Hindlimb muscle (tissue), 1 donor: Measurements from ENCODE around the gene ALDH18A1. TPM values are rescaled to one million over a fixed set of nuclear protein-coding genes. Genes with fewer than 3 reads are reported as not detected.
"Not testable (repeated sequence)": the region's sequence is repeated elsewhere in the genome, so short reads cannot be mapped to it uniquely, and the experiment has no call there.

Source experiments
- DNase-seq: peaks from one replicate; pipeline ENCODE4 v3.0.0-alpha.2; 2013
- polyA plus RNA-seq: library from polyadenylated mRNA; unstranded; fragments of 120-200 nt; gene quantifications from one replicate; pipeline ENCODE4 v1.2.1, GENCODE V29; 2013; ENCODE audit not compliant: insufficient read length

Gene ALDH18A1
- polyA plus RNA-seq, 1 donor: 31.3 TPM

GRCh38 chr10:95648138-95648537, 8.4 kb downstream of the ALDH18A1 start:
- no peak for DNase-seq

GRCh38 chr10:95646160-95646559, 10.4 kb downstream of the ALDH18A1 start:
- DNase-seq: no peak

- DNase-seq: no peak
Measured at GRCh38 chr10:95644901-95645300, 11.6 kb downstream of the ALDH18A1 start.

GRCh38 chr10:95640891-95641315, 15.6 kb downstream of the ALDH18A1 start:
- DNase-seq: no peak

- DNase-seq: no peak
Measured at GRCh38 chr10:95637911-95638310, 18.6 kb downstream of the ALDH18A1 start.

GRCh38 chr10:95637140-95637539, 19.4 kb downstream of the ALDH18A1 start:
- no peak for DNase-seq

- DNase-seq: no peak
Measured at GRCh38 chr10:95635319-95635733, 21.2 kb downstream of the ALDH18A1 start.

- DNase-seq: no peak
Measured at GRCh38 chr10:95628786-95629185, 27.7 kb downstream of the ALDH18A1 start.

- DNase-seq: no peak
Measured at GRCh38 chr10:95626500-95626899, 30.0 kb downstream of the ALDH18A1 start.

GRCh38 chr10:95620415-95620814, 36.1 kb downstream of the ALDH18A1 start:
- DNase-seq: not testable (repeated sequence)

- no peak for DNase-seq
Measured at GRCh38 chr10:95618101-95618500, 38.4 kb downstream of the ALDH18A1 start.

GRCh38 chr10:95616446-95616845, 40.1 kb downstream of the ALDH18A1 start:
- DNase-seq: no peak

- no peak for DNase-seq
Measured at GRCh38 chr10:95613330-95613729, 43.2 kb downstream of the ALDH18A1 start.

- no peak for DNase-seq
Measured at GRCh38 chr10:95610727-95611126, 45.8 kb downstream of the ALDH18A1 start.

GRCh38 chr10:95606922-95607321, 49.6 kb downstream of the ALDH18A1 start:
- no peak for DNase-seq

GRCh38 chr10:95605163-95605562, 51.3 kb downstream of the ALDH18A1 start:
- DNase-seq: no peak

- DNase-seq: no peak
Measured at GRCh38 chr10:95604630-95605029, 51.9 kb downstream of the ALDH18A1 start.

- no peak for DNase-seq
Measured at GRCh38 chr10:95602382-95602781, 54.1 kb downstream of the ALDH18A1 start.

GRCh38 chr10:95601116-95601719, 55.3 kb downstream of the ALDH18A1 start:
- DNase-seq: peak; percentile 89

- no peak for DNase-seq
Measured at GRCh38 chr10:95600158-95600557, 56.4 kb downstream of the ALDH18A1 start.

GRCh38 chr10:95597788-95598187, 58.7 kb downstream of the ALDH18A1 start:
- no peak for DNase-seq

- no peak for DNase-seq
Measured at GRCh38 chr10:95588025-95588424, 68.5 kb downstream of the ALDH18A1 start.

- DNase-seq: no peak
Measured at GRCh38 chr10:95579835-95580535, 76.5 kb downstream of the ALDH18A1 start.

GRCh38 chr10:95579292-95579691, 77.2 kb downstream of the ALDH18A1 start:
- DNase-seq: no peak
